ENCODE results near the gene ACTRT2.

ACTRT2 gene

DNA sequence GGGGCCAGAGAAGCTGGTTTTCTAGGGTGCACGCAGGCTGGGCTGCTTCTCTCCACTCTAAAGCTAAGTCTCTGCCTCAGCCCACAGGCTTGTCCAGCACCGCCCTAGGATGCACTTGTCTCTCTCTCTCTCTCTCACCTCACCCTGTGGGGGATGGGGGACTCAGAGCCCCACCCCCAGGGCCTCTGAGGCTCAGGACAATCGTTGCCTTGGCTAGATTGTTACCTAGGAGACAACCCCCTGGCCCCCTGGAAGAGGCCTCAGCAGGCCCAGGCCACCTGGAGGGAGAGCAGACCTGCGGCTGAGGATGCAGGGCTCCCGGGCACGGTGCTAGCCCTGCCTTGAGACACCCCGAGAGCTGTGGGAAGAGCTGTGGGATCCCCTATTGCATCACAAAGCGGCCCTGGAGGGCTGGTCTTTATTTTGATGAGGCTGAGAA is at the start of gene ACTRT2:
Gene ACTRT2, plus strand, starts transcription at position 235 of the 439 bp plus-strand sequence. CDS start 220 bp downstream, outside the sequence.
- no peak for DNase-seq (ENCODE audit: low spot score)

DNA sequence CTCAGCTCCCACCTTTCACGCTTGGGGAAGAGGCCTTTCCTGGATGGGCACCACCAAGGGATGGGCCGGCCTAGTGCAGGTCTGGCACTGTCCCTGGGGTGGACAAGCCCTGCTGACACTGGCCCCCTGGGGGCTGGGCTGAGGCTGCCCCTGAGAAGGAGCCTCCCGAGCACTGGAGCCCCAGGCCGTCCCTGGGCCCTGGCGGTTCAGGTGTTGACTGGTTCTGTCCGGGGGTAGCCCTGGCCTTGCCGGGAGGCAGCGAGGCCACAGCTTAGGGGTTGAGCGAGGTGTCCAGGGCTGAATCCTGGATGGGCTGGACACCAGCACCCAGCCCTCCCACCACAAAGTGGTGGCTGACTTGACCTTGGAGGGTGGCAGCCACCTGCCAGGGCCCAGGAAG is 49.7 kb upstream of the ACTRT2 start:
- DNase-seq (ENCODE audit: low spot score): peak; percentile 47

DNA sequence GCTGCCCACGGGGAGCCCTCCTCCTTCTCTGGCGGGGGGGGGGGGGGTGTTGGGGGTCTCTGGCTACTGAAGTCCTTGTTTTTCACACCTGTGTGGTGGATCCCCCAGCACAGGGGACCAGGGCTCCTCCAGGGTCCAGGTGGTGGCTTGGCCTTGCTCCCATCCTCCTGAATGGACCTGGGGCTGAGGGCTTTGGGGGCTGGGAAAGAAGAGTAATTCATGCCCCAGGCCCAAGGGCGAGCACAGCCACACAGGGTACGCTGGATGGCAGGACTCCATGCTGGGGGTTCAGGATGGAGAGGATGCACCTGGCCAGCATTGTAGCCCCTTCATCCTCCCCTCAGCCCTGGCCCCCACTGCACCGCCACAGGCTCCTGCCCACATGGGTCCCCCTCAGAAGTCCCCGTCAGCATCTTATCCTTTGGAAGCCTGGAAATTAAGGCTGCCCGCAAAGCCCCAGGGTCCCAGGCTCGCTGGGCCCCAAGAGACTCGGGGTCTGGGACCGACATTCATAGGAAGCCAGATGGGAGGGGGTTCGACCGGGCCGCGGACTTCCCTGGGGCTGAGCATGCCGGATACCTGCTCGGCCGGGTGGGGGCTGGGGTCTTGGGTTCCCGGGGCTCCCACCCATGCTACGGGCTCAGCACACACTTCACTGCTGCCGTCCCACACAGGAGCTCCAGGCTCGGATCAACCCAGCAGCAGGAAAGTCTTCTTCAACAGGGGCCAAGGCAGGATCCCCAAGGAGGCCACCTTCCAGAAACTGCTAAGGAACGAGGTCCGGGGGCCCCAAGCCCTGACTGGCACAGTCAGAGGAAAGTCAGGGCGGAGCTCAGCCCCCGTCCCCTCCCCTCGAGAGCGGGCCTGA is 49.0 kb upstream of the ACTRT2 start:
- peak; percentile 49 for DNase-seq (ENCODE audit: low spot score)

DNA sequence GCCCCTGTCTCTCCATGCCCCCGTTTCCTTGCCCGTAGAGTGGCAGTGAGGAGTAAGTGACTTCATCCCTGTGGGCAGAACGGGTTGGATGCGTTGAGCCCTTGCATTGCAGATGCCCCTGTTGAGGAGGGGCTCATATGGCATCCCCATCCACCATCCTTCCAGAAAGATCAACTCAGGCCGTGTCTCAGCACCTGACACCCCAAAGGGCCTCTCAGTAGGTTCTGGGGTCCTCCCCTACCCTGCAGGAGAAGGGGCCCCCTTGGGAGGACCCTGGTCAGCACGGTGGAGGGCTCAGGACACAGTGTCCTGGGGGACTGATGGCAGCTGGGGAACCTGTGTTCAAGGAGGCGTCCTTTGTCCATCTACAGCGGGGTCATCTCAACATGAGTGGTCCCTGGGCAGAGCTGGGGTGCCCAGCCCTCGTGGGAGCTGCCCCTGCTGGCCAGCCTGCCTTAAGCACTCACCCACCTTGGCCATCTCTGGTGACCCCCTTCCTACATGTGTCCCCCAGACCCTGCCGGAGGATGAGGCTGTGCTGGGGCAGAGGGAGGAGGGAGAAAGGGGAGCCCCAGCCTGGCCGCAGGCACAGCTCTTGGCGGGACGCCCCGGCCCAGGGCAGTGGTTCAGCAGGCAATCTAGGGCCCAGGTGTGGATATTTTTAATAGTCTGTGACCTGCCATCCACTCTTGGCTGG is 48.2 kb upstream of the ACTRT2 start:
- DNase-seq (ENCODE audit: low spot score): peak; percentile 31

DNA sequence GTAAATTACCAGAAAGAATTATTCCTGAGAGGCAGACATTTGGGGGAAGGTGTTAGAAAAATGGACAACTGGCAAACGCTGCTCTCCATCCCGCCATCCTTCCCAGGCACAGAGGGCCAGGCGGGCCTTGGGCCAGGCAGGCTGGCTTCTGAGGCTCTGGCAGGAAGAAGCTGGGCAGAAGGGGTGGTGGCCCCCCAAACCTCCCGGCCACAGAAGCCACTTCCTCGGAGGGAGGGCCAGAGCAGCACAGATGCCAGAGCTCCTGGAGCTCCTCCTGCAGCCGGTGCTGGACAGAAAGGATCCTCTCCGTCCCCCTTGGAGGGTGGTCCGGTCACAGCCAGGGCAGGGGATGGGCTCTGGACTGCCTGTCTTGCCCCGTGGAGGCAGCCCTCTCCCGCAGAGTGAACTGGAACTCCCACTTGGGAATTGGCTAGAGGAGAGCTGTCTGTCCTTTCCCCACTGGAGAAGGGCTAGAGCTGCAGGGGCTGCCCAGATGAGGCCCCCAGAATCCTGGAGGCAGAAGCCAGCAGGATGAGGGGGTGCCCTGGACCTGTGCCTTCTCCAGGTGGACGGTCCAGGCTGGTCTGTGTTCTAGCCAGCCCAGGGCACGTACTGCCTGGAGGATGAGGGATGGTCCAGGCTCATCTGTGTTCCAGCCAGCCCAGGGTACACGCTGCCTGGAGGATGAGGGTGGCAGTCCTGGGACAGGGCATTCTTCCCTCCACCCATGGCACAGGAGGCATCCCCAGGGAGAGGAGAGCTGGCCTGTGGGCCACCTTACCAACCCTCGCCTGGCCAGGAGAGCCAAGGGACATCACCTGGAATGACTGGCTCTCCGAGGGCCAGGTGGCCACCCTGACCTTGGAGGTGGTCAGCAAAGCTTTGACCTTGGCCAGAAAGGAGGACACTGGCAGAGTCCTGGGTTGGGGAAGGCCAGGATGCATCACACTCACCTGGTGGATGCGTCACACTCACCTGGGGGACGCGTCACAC is 47.4 kb upstream of the ACTRT2 start:
- DNase-seq (ENCODE audit: low spot score): peak; percentile 65

DNA sequence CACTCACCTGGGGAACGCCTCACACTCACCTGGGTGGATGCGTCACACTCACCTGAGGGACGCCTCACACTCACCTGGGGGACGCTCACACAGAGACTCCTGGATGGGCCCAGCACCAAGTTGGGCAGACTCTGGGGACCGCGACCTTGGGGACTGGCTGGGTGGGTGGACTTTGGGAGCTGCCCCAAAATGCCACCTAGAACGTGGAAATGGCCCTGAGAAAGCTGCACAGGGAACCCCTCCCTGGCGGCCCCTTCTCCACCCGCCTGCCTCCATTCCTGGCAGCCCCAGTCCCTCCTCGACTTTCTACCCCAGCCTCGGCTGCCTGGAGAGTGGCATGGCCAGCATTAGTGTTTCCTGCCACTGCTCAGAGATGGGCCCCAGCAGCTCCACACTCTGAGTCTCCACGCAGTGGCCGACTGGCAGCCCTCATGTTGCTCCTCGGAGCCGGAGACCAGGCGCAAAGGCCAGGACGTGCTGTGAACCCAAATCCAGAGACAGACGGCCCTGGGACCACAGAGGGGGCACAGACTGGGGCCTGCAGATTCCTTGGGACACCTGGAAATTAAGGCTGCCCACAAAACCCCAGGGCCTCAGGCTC is 46.5 kb upstream of the ACTRT2 start:
- peak; percentile 53 for DNase-seq (ENCODE audit: low spot score)

DNA sequence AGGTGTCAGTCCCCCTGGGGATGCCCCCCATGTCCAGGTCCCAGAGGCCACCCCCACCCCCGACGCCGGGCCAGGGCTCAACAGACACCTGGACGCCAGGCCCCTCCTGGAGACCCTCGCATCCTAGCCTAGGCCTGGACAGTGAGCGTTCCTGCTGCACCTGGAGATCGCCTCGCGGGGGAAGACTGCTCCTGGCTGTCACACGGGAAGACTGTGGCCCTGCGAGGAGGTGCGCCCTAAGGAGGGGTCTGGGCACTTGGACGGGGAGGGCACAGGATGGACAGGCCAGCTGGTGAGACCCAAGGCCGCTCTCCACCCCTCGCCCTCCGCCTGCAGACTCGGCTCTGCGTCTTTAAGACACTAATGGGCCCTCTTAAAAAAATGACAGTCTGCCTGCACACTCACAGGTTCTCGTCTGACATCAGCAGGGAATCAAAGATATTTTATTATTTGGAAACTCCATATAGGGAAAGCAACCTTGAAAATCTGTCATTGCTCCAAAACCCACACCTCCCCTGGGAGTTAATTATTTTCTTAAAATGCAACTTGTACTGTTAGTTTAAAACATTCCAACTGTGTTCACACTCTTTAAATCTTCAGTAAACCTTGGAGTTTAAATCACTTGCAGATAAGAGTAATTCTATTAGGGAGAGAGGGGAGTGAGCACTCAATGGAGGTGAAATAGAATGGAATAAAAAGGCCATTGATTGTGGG is 45.6 kb upstream of the ACTRT2 start:
- peak; percentile 41 for DNase-seq (ENCODE audit: low spot score)

DNA sequence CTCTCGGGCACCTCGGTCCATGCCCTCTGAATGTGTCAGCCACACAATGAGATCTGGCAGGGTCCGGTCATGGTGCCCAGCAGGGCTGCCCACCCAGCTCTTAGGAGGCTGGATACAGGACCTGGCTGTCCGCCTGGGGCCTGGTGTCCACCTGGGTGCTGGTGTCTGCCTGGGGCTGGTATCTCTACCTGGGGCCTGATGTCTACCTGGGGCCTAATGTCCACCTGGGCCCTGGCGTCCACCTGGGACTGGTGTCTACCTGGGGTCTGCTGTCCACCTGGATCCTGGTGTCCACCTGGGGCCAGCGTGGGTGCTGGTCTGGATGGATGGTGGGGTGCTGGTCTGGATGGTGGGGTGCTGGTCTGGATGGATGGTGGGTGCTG is 45.1 kb upstream of the ACTRT2 start:
- DNase-seq (ENCODE audit: low spot score): peak; percentile 53

DNA sequence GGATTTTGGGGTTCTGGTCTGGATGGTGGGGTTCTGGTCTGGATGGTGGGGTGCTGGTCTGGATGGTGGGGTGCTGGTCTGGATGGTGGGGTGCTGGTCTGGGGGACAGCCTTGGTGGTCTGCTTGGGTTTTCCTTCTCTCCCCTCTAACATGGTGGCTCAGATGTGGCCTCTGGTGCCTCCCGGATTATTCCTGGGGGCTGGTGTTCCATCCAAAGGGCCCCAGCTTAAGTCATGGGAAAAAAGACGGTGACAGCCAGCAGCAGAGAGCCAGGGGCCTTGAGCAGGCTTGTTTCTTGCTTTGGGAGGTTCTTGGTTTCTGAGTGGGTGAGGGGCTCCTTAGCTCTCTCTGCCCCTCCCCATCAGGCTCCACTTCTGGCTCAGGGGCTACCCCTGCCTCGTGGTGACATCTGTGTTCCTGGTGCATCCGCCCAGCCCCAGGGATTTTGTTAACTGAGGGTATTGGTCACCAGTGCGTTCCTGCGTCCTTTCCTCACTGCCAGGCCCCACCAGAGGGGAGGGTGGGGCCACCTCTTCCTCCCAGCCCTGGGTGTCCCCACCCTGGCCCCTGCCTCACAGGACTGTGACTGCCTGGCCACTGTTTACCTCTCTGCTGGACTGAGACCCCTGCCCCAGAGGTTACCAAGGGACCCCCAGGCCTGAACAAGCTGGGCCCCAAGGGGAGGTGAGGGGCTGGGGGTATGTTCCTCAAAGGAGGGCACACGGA is 43.2 kb upstream of the ACTRT2 start:
- DNase-seq (ENCODE audit: low spot score): peak; percentile 34

DNA sequence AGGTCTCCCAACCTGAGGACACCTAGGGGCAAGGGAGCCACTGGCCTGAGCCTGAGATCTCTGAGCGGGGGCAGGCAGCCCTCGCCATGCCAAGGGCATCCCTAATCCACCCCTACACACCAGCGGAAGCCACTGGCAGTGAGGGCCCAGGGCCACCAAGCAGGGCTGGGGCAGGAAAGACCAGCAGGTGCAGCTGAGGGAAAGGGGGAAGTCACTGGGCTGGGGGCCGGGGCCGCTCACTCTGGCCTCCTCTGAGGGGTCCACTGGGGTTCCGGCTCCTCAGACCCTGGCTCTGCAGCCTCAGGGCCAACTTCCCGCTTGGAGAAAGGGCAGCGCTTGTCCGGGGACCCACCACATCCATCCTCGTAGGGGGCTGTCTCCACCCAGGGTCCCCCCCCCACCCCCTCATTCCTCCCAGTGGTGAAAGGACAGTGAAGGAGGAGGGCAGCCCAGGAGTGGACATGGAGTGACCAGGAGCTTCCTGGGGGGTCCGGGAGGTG is 42.5 kb upstream of the ACTRT2 start:
- DNase-seq (ENCODE audit: low spot score): no peak

DNA sequence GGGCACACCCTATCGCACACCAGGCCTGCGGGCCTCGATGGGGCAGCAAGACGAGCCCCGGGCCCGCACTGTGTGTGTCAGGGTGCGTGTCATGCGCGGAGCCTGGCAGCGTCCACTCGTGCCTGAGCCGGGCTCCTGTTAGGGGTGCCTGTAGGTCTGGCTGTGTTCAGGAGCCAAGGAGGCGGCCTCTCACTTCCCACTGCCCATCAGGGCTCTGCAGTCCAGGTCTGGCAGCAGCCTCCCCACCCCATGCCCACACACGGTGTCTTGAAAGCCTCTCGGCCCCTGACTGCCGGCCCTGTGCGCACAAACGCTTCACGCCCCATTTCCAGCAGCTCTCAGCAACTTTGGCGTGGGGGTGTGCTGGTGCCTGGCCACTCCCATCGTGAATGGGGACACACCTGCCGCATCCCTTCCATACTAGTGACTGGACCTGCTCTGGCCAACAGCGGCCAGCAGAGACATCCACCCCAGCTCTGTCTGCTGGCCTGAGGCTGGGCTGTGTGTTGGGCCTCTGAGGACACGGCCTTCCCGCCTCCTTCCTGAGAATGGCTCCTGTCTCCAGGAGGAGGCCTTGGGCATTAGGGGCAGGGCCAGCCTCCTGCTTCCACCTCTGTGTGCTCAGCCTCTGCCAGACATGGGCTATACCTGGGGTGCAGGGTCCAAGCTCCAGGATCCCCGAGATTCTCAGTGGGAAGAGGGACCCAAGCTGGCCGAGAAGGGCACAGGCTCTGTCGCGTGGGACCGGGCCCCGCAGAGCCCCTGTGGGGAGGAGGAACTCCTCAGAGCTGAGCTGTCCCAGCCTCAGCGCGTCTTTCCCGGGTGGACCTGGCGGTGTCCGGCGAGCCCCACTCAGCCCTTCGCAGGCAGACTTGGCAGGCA is 41.8 kb upstream of the ACTRT2 start:
- DNase-seq (ENCODE audit: low spot score): peak; percentile 57

DNA sequence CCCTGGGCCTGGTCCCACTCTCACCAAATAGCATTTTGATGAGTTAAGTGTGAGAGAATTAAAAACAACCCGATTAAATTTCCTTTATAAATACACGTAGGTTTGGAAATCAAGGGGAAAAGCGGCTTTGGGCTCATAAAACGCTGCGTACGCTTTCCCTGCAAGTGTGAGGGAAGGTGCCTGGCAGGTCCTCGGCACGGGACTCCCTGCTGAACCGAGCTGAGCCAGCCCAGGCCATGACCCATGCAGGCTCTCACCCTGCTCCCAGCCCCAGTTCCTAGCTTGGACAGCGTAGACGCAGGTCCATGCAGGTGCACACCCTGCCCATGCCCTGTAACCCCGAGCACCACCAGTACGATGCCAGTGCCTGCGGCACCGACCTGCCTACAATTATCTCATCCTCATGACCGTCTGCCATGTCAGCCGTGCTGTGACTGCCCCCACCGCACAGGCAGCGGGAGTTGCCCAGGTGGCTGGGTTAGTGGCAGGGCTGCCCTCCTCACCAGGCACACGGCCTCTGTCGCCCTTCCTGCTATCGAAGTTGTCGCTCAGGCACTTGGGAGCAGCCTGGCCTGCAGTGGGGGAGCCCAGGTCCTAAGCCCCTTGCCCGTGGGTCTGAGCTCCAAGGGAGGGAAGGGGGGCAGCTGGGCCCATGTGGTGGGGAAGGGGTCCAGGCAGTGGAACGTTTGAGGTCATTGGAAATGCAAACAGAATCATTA is 41.0 kb upstream of the ACTRT2 start:
- DNase-seq (ENCODE audit: low spot score): peak; percentile 53

DNA sequence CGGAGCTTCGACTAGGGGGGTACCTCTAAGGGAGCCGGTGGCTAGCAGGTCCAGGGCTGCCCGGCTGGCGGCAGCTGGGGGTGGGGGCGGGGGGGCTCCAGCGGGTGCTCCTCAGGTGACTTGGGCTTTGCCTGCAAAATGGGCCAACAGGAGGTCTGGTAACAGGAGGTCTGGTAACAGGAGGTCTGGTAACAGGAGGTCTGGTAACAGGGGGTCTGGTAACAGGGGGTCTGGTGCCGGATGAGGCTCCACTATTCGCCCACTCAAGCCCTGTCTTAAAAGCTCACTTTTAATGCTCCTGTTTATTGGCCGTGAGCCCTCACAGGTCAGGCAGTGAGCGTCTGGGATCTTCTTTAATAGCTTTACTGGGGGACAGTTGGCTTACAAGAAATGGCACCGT is 40.4 kb upstream of the ACTRT2 start:
- DNase-seq (ENCODE audit: low spot score): peak; percentile 47

DNA sequence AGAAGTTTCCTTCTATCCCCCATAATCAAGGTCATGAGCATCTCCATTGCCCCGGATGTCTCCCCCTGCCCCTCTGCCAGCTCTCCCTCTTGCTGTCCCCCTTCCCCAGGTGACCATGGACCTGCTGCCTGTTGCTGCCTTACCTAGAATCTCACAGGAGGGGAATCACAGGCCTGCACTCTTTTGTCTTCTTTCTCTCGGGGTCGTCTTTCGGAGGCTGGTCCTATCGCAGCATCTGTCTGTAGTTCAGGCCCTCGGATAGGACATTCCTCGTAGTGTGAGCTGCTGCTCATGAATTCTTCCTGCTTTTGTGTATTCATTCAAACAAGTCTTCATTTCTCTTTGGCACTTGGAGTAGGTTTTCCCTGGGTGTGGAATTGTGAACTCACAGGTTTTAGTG is 39.9 kb upstream of the ACTRT2 start:
- DNase-seq (ENCODE audit: low spot score): peak; percentile 25

DNA sequence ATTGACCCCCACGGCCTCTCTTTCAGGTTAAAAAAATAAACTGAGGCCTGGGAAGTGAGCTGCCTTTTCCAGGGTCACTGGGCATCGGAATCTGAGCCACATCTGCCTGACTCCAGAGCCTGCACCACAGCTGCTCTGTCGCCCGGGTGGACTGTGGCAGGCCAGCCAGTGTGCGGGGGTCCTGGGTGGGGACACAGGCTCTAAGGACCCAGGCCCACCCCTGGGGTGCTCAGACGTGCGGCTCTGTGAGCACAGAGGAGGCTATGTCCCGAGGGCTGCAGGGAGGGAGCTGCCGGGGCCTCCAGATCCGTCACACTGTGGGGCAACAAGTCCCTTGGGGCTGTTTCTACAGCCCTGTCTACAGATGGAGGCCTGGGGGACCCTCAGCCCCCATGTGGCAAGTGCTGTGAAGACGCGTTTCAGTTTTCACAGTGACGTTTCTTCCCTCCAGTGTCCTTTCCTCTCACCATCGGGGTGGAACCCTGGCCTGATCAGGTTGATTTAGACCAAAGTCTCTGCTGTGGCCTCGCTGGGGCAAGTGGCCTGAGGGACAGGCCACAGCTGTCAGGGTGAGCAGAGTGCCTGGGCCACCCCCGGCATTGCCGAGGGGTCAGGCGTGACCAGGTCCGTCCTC is 39.2 kb upstream of the ACTRT2 start:
- DNase-seq (ENCODE audit: low spot score): peak; percentile 59

DNA sequence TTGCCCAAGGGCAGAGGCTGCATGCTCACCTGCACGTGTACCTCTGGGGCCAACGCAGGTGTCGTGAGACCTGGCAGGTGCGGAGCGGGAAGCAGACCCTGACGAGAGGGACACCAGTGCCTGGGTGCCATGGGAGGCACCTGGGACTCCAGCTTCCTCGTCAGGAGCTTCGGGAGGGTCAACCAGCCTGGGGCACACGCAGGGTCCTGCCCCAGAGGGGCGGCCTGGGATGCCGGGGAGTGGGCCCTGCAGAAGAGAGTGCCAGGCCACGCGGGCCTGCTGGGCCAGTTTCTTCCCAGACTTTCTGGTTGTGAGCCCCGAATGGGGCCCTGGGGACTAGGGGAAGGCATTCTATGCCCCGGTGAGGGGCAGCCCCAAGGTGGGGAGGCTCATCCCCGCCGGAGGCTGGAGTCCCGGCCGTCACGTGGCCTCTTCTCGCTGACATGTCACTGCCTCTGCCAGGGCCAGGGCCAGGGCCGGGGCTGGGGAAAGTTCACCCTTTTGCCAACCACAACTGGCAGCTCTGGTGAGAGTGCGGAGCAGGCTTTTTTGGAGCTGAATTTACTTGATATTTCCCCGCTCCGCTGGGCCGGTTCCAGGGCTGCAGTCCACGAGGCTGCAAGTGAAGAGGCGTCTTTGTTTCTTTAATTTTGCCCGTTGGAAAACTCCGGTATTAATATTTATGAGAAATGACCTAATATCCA is 38.5 kb upstream of the ACTRT2 start:
- DNase-seq (ENCODE audit: low spot score): no peak

DNA sequence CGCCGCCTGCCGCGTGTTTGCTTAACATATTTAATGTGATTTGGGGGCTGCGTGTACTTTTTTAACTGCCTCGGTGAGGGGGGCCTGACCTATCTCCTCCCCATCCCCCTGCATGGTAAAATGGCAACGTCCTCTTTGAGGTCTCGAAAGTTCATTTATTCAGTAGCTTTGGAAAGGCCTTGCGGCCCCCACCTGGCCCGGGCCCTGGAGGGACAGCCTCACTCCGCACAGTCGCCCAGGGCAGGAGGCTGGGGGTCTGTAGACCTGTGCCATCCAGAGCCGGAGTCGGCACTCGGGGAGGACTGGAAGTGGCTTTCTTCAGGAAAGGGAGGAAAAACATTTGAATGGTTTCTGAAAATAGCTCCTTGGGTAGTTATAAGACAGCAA is 38.0 kb upstream of the ACTRT2 start:
- DNase-seq (ENCODE audit: low spot score): no peak
